Measurements from ENCODE around the gene CPNE7. TPM values are rescaled to one million over a fixed set of nuclear protein-coding genes. Genes with fewer than 3 reads are reported as not detected.

Gene CPNE7
- total RNA-seq: under 1 TPM; 0.73 to 0.92 TPM
- long read RNA-seq, partial matches to known transcripts: 1 of 1 reads
- long read RNA-seq, other reads (novel, unspliced or antisense): 0 of 1 reads

DNA sequence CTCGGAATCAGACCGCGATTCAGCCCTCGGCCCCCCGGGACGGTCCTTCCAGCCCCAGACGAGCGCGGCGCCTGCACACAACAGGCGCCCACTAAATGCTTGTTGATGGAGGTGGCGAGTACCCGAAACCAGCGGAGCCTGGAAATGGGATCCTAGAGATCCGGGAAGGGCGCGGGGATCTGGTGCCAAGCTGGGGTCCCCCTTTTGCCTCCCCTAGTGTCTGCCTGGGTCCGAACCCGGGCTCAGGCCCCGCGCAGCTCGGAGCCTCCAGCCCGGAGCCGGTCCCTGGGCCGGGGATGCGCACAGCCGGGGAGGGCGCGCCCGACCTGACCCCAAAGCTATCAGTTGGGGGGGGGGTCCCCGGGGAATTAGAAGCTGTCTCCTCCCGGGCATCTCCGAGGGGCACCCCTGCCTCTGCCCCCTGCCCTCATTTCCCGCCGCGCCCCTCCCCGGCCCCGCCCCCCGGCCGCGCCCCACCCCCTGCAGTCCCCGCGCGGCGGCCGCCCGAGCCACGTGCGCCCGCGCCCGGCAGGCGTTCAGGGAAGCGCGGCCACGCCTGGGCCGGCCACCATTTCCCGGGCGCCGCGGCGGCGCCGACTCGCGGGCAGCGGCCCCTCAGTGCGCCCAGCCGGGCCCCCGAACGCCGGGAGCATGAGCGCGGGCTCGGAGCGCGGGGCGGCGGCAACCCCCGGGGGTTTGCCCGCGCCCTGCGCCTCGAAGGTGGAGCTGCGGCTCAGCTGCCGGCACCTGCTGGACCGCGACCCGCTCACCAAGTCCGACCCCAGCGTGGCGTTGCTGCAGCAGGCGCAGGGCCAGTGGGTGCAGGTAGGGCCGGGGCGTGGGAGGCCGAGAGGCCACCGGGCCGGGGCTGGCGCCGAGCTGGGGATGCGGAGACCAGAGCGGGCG is at the start of gene CPNE7:
TSS of gene CPNE7 (plus strand) at position 512 of the 906 bp plus-strand sequence. CDS start at position 652, 140 bp downstream.
- DNase-seq: no peak
- intact Hi-C loops (cut with DNase I, micrococcal nuclease): no loop called here
- ATAC-seq: peak; percentile 39

DNA sequence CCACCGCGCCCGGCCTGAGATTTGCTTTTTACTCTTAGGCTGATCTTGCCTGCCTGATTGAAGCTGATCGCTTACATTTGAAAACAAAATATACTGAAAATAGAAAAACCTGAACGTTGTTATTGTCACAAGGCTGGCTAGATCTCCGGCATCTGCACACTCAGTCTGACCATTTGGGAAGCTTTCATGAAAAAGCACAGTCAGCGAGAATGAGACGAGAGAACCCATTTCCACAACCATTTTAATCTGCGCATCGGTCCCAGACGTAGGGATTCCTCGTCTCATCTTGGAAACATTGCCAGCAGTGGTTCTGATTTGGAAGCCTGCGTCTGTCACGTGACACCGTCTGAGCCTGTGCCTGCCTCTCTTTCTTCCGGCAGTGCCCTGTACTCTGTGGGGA is 46.5 kb upstream of the CPNE7 start:
- ATAC-seq (no peak), DNase-seq (no peak)
- intact Hi-C loops (cut with DNase I, micrococcal nuclease): no loop called here

DNA sequence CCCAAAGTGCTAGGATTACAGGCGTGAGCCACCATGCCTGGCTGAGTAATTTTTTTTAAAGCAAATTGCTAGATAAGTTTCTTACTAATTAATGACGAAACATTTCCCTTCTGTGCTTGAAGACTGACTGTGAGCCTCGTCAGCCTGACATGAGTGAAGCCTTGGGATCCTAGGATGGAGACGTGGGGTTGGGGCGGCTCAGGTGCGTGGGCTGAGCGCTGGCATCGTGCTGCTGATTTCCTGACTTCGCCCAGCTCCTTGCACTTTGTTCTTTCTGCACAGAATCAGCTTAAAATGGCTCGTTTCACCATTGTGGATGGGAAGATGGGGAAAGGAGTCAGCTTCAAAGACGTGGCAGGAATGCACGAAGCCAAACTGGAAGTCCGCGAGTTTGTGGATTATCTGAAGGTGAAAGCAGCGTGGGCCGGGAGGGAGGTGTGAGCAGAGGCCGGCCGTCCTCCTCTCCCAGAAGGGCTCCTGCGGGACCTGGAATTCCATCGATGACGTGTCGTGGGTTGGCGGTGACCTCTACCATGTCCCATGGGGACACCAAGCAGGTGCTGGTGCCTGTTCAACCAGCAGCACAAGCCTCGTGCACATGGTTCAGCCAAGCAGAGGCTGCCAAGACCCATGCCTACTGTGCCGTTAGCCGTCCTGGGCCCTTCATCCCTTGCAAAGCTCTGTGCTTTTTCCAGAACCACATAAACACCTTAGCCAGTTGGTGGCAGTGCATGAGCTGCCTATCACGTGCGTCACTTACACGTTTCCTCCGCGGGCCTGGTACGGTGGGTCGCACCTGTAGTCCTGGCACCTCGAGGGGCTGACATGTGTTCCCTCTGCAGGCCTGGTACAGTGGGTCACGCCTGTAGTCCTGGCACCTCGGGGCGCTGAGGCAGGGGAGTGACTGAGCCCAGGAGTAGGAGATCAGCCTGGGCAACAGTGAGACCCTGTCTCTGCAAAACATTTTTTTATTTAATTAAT is 44.9 kb upstream of the CPNE7 start:
- no peak for ATAC-seq
- DNase-seq: no peak
- intact Hi-C loops (cut with DNase I, micrococcal nuclease): no loop called here

DNA sequence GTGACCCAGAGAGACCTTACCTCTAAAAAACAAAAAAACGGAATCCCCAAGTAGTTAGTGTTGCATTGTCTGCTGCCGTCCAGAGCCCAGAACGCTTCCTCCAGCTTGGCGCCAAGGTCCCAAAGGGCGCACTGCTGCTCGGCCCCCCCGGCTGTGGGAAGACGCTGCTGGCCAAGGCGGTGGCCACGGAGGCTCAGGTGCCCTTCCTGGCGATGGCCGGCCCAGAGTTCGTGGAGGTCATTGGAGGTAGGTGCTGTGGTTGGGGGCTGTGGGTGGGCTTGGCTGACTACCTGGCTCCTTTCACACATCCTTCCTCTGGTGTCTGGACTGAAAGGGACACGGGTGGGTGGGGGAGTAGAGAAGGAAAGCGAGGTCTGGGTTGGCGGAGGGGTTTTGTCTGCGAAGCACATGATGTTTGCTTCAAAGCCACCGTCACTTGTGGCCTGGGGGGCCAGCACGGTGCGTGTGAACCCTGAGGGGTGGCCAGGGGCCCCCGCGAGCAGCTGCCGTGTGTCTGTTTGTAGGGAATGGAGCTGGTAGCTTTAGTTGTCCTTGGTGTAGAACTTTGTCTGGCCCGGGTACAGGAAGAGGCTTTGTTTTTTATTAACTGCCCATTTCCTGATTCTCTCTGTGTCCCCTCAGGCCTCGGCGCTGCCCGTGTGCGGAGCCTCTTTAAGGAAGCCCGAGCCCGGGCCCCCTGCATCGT is 43.6 kb upstream of the CPNE7 start:
- DNase-seq: no peak
- intact Hi-C loops (cut with DNase I, micrococcal nuclease): no loop called here
- no peak for ATAC-seq

DNA sequence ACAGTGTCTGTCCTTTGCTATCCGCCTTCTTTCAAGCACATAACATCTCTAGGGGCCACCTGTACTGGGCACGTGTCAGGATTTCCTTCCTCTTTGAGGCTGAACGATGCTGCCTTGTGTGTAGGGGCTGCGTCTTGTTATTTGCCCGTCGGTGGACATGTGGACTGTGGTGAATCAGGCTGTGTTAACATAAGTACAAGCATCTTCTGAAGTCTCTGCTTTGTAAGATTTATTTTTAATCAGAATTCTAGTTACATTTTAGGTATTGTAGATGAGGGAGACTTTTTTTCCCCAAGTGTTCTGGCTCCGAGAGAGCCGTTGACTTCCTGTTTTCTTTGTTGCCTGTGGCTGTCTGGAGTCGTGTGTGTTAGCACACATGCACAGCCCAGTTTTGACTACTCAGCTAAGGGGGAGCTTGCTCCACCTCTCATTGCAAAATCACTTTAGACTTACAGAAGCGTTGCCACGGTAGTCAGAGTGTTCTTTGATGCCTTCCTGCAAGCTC is 41.3 kb upstream of the CPNE7 start:
- DNase-seq (no peak), ATAC-seq (no peak)
- intact Hi-C loops (cut with DNase I, micrococcal nuclease): no loop called here

DNA sequence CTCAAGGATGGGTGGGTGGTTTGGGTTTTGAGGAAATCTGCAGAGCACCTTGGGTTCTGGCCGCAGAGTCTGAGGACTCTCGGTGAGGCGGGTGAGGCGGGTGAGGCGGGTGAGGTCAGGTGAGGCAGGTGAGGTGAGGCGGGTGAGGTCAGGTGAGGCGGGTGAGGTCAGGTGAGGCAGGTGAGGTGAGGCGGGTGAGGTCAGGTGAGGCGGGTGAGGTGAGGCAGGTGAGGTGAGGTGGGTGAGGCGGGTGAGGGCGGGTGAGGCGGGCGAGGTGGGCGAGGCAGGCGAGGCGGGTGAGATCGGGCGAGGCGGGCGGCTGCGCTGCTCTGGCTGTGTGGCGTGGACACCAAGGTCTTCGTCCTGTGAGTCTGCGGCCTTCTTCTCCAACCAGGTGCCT is 39.2 kb upstream of the CPNE7 start:
- peak; percentile 71 to 77 for DNase-seq
- peak; percentile 90 for ATAC-seq
- intact Hi-C loops (cut with DNase I, micrococcal nuclease): no loop called here

DNA sequence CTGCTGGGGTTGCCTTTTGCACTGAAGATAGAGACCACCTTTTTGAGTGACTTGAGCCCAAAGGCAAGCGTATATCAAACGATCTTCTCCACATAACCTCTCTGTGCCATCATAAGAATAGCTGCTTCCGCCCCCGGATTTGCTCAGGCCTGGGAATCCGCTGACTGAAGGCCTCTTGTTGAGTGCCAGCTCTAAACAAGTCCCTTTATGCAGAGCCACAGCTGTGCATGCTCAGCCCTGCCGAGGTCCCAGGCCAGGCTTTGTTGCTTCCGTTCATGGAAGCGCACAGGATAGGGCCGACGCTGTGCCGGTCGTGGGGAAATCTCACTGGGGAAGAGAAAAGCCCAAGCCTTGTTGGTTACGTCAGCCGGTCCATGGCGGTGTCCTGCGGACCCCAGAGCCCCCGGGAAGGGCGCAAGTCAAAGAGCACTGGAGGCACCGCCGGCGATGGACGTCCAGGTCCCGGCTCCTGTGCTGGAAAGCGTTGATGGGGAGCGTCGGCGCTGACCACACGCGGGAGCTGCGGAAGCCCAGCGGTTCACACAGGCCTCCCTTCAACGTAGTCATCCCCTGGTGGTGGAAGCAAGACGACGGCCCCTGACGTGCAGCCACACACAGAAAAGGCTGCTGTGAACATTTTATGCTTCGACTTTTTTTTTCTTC is 38.5 kb upstream of the CPNE7 start:
- intact Hi-C loops (cut with DNase I, micrococcal nuclease): no loop called here
- no peak for DNase-seq
- ATAC-seq: no peak

DNA sequence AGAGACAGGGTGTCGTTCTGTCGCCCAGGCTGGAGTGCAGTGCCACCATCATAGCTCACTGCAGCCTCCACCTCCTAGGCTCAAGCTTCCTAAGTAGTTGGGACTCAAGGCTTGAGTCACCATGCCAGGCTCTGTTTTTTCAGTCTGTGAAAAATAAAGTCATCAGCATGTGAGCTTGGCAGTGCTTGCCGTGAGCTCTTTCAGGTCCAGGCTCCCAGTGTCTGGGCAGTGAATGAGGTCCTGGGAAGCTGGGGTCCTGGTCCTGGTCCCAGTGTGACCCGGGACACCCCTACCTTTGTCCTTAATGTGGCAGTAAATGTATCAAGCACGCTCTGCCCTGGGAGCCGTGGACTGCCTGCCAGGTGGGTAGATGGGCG is 38.0 kb upstream of the CPNE7 start:
- ATAC-seq (no peak), DNase-seq (no peak)
- intact Hi-C loops (cut with DNase I, micrococcal nuclease): no loop called here

DNA sequence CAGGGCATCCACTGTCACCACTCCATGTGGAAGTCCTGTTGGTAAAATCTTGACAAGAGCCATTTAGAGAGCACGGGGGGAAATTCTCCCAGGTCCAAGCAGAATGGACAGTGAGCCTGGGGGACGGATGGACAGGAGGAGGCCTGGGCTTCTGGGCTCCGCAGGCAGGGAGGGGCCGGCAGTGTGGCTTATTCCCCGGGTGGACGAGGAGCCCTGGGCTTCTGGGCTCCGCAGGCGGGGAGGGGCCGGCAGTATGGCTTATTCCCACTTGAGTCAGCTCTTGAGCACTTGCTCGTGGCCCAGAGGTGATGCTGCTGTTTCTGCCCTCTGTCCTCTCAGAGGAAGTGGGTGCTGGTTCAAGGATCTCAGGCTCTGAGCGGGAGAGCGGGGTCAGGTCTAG is 37.3 kb upstream of the CPNE7 start:
- ATAC-seq (no peak), DNase-seq (no peak)
- intact Hi-C loops (cut with DNase I, micrococcal nuclease): no loop called here

DNA sequence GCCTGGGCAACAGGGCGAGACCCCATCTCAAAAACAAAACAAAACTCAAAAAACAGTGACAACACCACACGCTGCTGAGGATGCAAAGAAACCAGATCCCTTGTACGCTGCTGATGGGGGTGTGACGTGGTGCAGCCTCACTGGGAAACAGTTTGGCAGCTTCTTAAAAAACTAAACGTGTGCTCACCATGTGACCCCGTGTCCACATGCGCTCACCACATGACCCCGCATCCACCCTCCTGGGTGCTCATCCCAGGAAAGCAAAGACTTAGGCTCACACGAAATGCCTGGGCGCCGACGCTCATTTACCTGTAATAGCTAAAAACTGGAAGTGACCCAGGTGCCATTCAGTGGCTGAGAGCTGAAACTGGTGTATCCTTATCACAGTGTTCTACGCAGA is 35.0 kb upstream of the CPNE7 start:
- intact Hi-C loops (cut with DNase I, micrococcal nuclease): no loop called here
- no peak for DNase-seq
- no peak for ATAC-seq

DNA sequence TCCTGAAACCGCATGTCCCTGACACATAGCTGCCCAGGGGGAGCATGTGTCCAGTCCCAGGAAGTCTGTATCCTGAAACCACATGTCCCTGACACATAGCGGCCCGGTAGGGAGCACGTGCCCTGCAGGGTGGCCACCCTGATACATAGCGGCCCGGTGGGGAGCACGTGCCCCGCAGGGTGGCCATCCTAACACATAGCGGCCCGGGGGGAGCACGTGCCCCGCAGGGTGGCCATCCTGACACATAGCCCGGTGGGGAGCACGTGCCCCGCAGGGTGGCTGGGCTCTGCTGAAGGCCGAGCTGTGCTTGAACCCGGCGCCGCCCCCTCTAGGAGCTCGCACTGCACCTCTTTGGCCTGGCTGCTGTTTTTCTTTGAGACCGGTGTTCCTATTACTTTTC is 33.8 kb upstream of the CPNE7 start:
- DNase-seq (no peak), ATAC-seq (no peak)
- intact Hi-C loops (cut with DNase I, micrococcal nuclease): no loop called here

DNA sequence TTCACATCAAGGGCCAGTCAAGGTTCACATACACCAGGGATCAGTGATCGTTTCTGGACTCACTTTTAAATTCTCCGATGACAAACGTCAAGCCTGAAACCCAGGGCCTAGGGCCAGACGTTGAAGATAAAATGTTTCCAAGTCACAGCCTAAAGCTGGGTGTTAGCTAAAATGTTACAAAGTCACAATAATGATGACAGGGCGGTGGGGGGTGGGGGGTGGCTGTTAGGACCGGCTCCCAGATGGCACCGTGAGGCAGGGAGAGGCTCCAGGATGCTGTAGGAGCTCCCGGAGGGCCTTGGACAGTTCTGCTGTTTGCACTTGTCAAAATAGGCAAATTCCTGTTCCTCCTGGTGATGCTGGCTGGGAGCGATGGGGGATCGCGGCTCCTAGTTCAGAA is 31.4 kb upstream of the CPNE7 start:
- intact Hi-C loops (cut with DNase I, micrococcal nuclease): no loop called here
- ATAC-seq: no peak
- no peak for DNase-seq

DNA sequence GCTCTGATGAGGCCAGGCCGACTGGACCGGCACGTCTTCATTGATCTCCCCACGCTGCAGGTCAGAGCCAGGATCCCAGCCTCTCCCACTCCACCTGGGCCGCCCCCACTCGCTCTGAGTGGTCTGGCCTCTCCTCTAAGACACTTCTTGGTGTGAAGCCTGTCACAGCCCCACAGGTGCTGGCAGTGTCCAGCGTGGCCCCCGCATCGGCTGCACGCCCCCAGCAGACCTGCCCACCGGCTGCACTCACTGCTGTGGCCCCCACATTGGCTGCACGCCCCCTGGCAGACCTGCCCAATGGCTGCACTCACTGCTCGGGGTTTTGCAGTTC is 30.9 kb upstream of the CPNE7 start:
- intact Hi-C loops (cut with DNase I, micrococcal nuclease): no loop called here
- ATAC-seq (no peak), DNase-seq (no peak)

DNA sequence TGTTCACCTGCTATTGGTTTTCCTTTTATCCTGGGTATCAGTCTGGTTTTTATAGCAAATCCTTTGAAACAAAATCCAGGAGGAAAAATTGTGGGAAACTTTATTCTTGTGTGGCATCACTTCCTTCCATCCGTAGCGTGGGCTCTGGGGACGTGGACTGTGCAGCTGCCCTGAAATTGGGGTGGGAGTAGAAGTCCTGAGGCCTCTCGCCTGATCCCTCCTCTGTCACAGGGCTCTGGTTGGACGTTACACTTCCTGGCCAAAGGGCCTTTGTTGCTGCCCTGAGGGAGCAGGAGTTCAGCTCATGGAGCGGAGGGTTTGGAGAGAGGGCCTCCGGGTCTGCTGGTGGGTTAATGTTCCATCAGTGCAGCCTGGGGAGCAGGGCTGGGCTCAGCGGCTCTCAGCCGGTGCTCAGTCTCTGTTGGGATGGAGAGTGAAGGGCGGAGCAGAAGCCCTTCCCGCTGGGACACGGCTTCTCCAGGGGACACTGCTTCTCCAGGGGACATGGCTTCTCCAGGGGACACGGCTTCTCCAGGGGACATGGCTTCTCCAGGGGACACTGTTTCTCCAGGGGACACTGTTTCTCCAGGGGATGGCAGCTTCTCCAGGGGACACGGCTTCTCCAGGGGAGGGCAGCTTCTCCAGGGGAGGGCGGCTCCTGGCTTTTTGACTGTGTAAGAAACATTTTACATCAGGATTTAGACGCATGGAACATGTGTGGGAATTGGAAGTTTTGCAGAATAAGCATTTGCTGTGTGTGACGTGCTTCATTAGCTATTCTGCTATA is 30.3 kb upstream of the CPNE7 start:
- no peak for DNase-seq
- intact Hi-C loops (cut with DNase I, micrococcal nuclease): no loop called here
- peak; percentile 35 for ATAC-seq

DNA sequence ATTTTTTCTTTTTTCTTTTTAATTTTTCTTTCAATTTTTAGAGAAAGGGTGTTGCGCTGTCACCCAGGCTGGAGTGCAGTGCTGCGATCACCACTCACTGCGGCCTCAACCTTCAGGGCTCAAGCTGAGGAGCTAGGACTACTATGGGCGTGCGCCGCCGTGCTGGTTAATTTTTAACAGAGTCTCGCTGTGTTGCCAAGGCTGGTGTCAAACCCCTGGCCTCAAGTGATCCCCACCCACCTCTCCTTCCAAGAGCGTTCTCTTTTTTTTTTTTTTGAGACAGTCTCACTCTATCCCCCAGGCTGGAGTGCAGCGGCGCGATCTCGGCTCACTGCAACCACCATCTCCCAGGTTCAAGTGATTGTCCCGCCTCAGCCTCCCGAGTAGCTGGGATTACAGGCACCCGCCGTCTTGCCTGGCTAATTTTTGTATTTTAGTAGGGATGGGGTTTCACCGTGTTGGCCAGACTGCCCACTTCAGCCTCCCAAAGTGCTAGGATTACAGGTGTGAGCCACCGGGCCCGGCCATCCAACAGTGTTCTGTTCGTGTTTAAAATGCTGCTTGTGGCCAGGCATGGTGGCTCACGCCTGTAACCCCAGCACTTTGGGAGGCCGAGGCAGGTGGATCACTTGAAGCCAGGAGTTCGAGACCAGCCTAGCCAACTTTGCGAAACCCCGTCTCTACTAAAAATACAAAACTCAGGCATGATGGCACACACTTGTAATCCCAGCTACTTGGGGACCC is 29.6 kb upstream of the CPNE7 start:
- intact Hi-C loops (cut with DNase I, micrococcal nuclease): no loop called here
- ATAC-seq (peak; percentile 97), DNase-seq (peak; percentile 78 to 82)

DNA sequence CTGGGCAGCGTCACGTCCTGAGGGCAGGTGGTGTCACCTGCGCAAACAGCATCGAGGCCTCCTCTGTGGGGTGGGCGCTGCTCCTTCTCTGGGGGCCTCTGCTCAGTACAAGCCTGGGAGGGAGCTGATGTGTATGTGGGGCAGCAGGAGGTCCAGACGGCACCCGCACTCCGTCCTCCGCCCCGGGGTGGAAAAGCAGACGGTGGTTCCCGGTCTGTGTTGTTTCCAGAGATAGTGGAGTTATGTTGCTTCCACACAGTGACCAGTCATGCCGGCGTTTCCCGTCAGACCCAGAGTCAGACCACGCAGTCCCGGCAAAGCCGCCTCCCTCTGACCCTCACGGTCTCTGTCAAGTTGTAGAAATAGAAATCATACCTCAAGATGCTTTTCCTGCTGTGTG is 28.8 kb upstream of the CPNE7 start:
- ATAC-seq (no peak), DNase-seq (no peak)
- intact Hi-C loops (cut with DNase I, micrococcal nuclease): no loop called here

DNA sequence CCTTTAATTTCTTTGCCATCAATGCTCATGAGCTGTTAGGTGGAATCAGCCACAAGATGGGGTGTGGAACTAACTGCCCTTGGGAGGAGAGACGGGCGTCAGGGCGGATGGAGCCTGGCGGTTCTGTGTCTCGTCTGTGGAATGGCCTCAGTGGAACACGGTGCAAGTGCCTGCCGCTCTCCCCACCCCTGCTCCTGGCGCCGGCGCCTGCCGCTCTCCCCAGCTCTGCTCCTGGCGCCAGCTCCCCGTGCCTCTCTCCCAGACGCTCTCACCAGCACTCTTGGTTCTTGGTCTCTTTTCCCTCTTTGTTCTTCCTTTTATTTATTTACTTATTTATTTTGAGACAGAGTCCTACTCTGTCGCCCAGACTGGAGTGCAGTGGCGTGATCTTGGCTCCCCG is 28.3 kb upstream of the CPNE7 start:
- DNase-seq: no peak
- ATAC-seq: no peak
- intact Hi-C loops (cut with DNase I, micrococcal nuclease): no loop called here
